GM12878 (cell line): ENCODE results near the gene NGB. TPM values are rescaled to one million over a fixed set of nuclear protein-coding genes. Genes with fewer than 3 reads are reported as not detected.

Experiments used
- ATAC-seq: fragments of 200-7000 bp; cut with Tn5 transposase; 3 replicates; pipeline ENCODE4 v1.9.1; 2020; ENCODE audit warnings: mild to moderate bottlenecking, moderate library complexity
- Bru-seq: library from RNA; stranded (reverse); fragments of 400-500 nt; gene quantifications from one replicate; lab custom pipeline; 2021; lab: Mats Ljungman, UMichigan
- BruChase-seq, 2 experiments: library from RNA; stranded (reverse); fragments of 400-500 nt; gene quantifications; one replicate each; lab custom pipeline; 2021; lab: Mats Ljungman, UMichigan
- BruUV-seq: library from RNA; stranded (reverse); fragments of 400-500 nt; replicated peaks from 2 replicates; lab custom pipeline; 2021; lab: Mats Ljungman, UMichigan
- CTCF ChIA-PET: fragments of 300-600 bp; sonication (Branson Sonifier 250); formaldehyde crosslinking; extraction: SDS; loops from one replicate; lab custom pipeline; 2021; ENCODE audit warnings: inconsistent platforms; lab: Yijun Ruan, JAX
- POLR2A ChIA-PET: fragments of 350-600 bp; formaldehyde crosslinking; extraction: SDS; loops from one replicate; lab custom pipeline; 2021; ENCODE audit warnings: inconsistent platforms; lab: Charles Lee
- RAD21 ChIA-PET: fragments of 300-600 bp; sonication (Branson Sonifier 250); formaldehyde crosslinking; loops from one replicate; lab custom pipeline; 2023; ENCODE audit warnings: antibody characterized with exemption; ENCODE audit not compliant: unreplicated experiment; lab: Charles Lee
- SMC1A ChIA-PET: fragments of 300-600 bp; sonication (Branson Sonifier 250); formaldehyde crosslinking; loops from one replicate; lab custom pipeline; 2023; ENCODE audit not compliant: unreplicated experiment, uncharacterized antibody; lab: Charles Lee
- DNase-seq: peaks from one replicate; pipeline ENCODE4 v3.0.0-alpha.2; 2011; ENCODE audit warnings: low read depth, low spot score
- FAIRE-seq: peaks from 3 replicates; lab custom pipeline; 2011; peaks lifted over from hg19 to GRCh38; lab: Jason Lieb, UNC
- H2AFZ ChIP-seq: 2 replicates; pipeline ENCODE4 v1.6.0; 2011; ENCODE audit warnings: low read depth, low read length, control low read depth; ENCODE audit not compliant: control insufficient read depth
- H3K27ac ChIP-seq: 2 replicates; pipeline ENCODE4 v1.5.1; 2011; ENCODE audit warnings: control low read depth; ENCODE audit not compliant: control insufficient read depth, insufficient read depth
- H3K27me3 ChIP-seq, 2 experiments: replicated peaks in 1 of 2; 2 replicates each; pipeline versions ENCODE4 v1.6.0 to v1.6.1; 2011; ENCODE audit warnings: low read length in 1 of 2; ENCODE audit not compliant: control insufficient read depth in 2 of 2, insufficient read depth in 2 of 2
- H3K36me3 ChIP-seq, 2 experiments: 2 replicates each; pipeline ENCODE4 v1.5.1; 2011; ENCODE audit warnings: low read length in 1 of 2; ENCODE audit not compliant: control insufficient read depth in 2 of 2, insufficient read depth in 2 of 2
- H3K4me1 ChIP-seq: 2 replicates; pipeline ENCODE4 v1.6.1; 2011; ENCODE audit warnings: mild to moderate bottlenecking, low read length, moderate library complexity, mixed read lengths; ENCODE audit not compliant: control insufficient read depth, insufficient read depth
- H3K4me2 ChIP-seq: 2 replicates; pipeline ENCODE4 v1.6.0; 2011; ENCODE audit warnings: control low read depth; ENCODE audit not compliant: control insufficient read depth, insufficient read depth
- H3K4me3 ChIP-seq: fragments of 200-600 bp; sonication (generic); 2 replicates; pipeline ENCODE4 v1.5.1; 2016
- H3K79me2 ChIP-seq: 2 replicates; pipeline ENCODE4 v1.6.0; 2011; ENCODE audit warnings: low read length; ENCODE audit not compliant: control insufficient read depth, insufficient read depth
- H3K9ac ChIP-seq: 2 replicates; pipeline ENCODE4 v1.8.0; 2011; ENCODE audit warnings: low read length, control low read depth, mixed read lengths; ENCODE audit not compliant: control insufficient read depth, insufficient read depth
- H3K9me3 ChIP-seq: replicated peaks from 3 replicates; pipeline ENCODE4 v1.5.1; 2011; ENCODE audit warnings: mild to moderate bottlenecking, low read length; ENCODE audit not compliant: control insufficient read depth, insufficient read depth
- H4K20me1 ChIP-seq: 2 replicates; pipeline ENCODE4 v1.6.0; 2011; ENCODE audit not compliant: control insufficient read depth, insufficient read depth
- ATF2 ChIP-seq: IDR thresholded peaks from 2 replicates; pipeline ENCODE4 v1.6.1; 2012; ENCODE audit warnings: low read length, inconsistent platforms
- PAX5 ChIP-seq: IDR thresholded peaks from 2 replicates; pipeline ENCODE4 v1.6.1; 2011; ENCODE audit warnings: low read depth, low read length, borderline replicate concordance
- SUPT20H ChIP-seq: IDR thresholded peaks from 2 replicates; pipeline ENCODE4 v1.6.1; 2011; ENCODE audit warnings: low read depth, mild to moderate bottlenecking, low read length, moderate library complexity, borderline replicate concordance; ENCODE audit not compliant: control insufficient read depth
- TAF1 ChIP-seq: IDR thresholded peaks from 2 replicates; pipeline ENCODE4 v1.6.1; 2011; ENCODE audit warnings: mild to moderate bottlenecking, low read depth, low read length, borderline replicate concordance
- TBL1XR1 ChIP-seq: IDR thresholded peaks from 2 replicates; pipeline ENCODE4 v1.6.1; 2012; ENCODE audit warnings: low read depth, low read length, improper control_type of control experiment
- ZBTB4 ChIP-seq: fragments of 450-650 bp; formaldehyde crosslinking; IDR thresholded peaks from 2 replicates; pipeline ENCODE4 v1.4.0; 2022; ENCODE audit warnings: mild to moderate bottlenecking, moderate library complexity
- ZNF592 ChIP-seq: fragments of 450-650 bp; IDR thresholded peaks from 2 replicates; pipeline ENCODE4 v1.6.1; 2017; ENCODE audit warnings: mild to moderate bottlenecking, moderate library complexity
- WGBS: methylation state at CpG from one replicate; pipeline ENCODE4 v1.1.6; 2016; ENCODE audit warnings: low lambda C conversion rate; ENCODE audit not compliant: insufficient replicate concordance, insufficient coverage; ENCODE audit errors: missing lambda C conversion rate; 5-methylcytosine and 5-hydroxymethylcytosine counted together
- in situ Hi-C: fragments of 300-500 bp; cut with MboI; formaldehyde crosslinking; loops from 9 replicates; pipeline ENCODE4 v1.14.3; 2018; ENCODE audit warnings: mixed read lengths
- intact Hi-C: fragments of 100-400 bp; cut with micrococcal nuclease; formaldehyde crosslinking; loops from one replicate; pipeline ENCODE4 v1.14.2; 2022; ENCODE audit not compliant: unreplicated experiment
- long read RNA-seq, 2 experiments: library from polyadenylated mRNA; unstranded; transcript quantifications; one replicate each; pipeline ENCODE4 v2.0.0, GENCODE V29; 2019 to 2020
- polyA minus RNA-seq, 3 experiments: library from RNA; depleted of rRNA, polyadenylated mRNA; stranded (reverse); fragments of >200 nt; gene quantifications; 2 replicates each; pipeline ENCODE4 v1.2.3, GENCODE V29; 2011
- polyA plus RNA-seq, 11 experiments: library from polyadenylated mRNA; depleted of rRNA in 4 of 11; unstranded in 6 of 11; stranded (reverse) in 5 of 11; fragments of >200 nt; fragmentation: Nextera tagmentation in 4 of 11; fragmentation: Illumina TruSeq in 1 of 11; extraction: Ambion mirVana in 4 of 11; extraction: Trizol in 1 of 11; gene quantifications; 1 replicate in 1 of 11; 2 replicates in 10 of 11; pipeline versions ENCODE4 v1.2.1 to v1.2.3, GENCODE V29; 2011 to 2016; ENCODE audit warnings: inconsistent platforms in 2 of 11, missing spikeins in 2 of 11, low read depth in 1 of 11
- total RNA-seq, 4 experiments: library from RNA; depleted of rRNA in 3 of 4; stranded (reverse); fragments of >200 nt in 3 of 4; fragmentation: Illumina TruSeq in 1 of 4; extraction: Trizol in 1 of 4; gene quantifications; 2 replicates each; pipeline versions ENCODE4 v1.2.1 to v1.2.3, GENCODE V29; 2013 to 2021

NGB gene
- total RNA-seq (2013; cell fraction: nucleolus; rRNA removed) = not detected in 2 replicates
- total RNA-seq (2014; rRNA removed) (not detected in 2 replicates), total RNA-seq (2014; rRNA removed; fragmentation: Illumina TruSeq; extraction: Trizol) (not detected in 2 replicates), total RNA-seq (2021) (not detected in 2 replicates), polyA plus RNA-seq (2011; rRNA removed) (0.10 and 0.19 TPM in 2 replicates), polyA plus RNA-seq (2014; fragmentation: Illumina TruSeq; extraction: Trizol) (not detected in 2 replicates), polyA plus RNA-seq (2014; fragmentation: Nextera tagmentation; extraction: Ambion mirVana) (not detected), polyA plus RNA-seq (2014; rRNA removed) (0.06 TPM in 1 of 2 replicates, not detected in the other), polyA plus RNA-seq (2016; fragmentation: Nextera tagmentation; extraction: Ambion mirVana) (not detected), polyA minus RNA-seq (2011; rRNA and poly(A)+ RNA removed) (not detected in 2 replicates), Bru-seq, nascent RNA (not detected), BruChase-seq, experiment 1, labeled RNA remaining after a 6-hour chase (not detected), BruChase-seq, experiment 2, labeled RNA remaining after a 2-hour chase (not detected)
- not detected for polyA plus RNA-seq (2011; ENCODE audit: low read depth)
- 0.25 and 0.48 TPM in 2 replicates for polyA plus RNA-seq (2011; cell fraction: cytosol; rRNA removed)
- polyA plus RNA-seq (2011; cell fraction: nucleus; rRNA removed) = 0.15 and 0.45 TPM in 2 replicates
- polyA plus RNA-seq (2012) = not detected in 2 replicates
- not detected in 2 replicates for polyA minus RNA-seq (2011; cell fraction: cytosol; rRNA and poly(A)+ RNA removed)
- polyA minus RNA-seq (2011; cell fraction: nucleus; rRNA and poly(A)+ RNA removed) = not detected in 2 replicates
- long read RNA-seq, experiment 1 = 0 reads
- long read RNA-seq, experiment 2 = 0 reads

DNA sequence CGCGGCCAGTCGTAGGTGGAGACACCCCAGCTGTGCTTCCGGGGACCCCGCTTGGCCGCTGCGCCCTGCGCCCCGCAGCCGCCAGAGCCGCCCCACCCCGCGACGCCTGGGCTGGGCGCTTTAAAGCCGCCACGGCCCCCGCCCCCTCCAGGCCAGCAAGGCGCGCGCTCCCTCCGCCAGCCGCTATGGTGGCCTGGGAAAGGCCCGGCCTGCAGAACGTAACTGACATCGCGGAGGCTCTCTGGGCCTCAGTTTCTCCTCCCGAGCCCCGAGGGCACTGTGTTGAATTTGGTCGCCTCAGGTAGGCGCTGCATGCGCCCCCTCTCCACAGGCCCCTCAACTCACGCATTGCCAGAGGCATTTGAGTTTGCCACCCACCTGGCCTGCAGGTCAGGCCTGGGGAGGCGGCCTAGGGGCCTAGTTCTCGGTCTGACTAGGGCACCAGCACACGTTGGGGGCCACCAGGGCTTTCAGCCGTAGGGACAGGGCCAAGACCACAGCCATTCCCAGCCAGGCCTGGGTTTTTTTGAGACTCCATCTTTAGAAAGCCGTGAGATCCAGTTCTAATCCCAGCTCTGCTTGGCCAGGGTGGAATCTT, at the start of gene NGB:
TSS of gene NGB (minus strand) at position 94 of the 598 bp plus-strand sequence. CDS start 269 bp downstream, outside the sequence.
- Histone ChIP-seq H3K79me2 (no peaks in the 10 kb centered on the region), H3K4me1 (no peaks in the 10 kb centered on the region), H3K36me3 (no peaks in the 10 kb centered on the region), H3K9me3 (no peaks in the 10 kb centered on the region), H3K4me2 (no peak within 1 kb of the TSS), H3K9ac (no peak within 1 kb of the TSS), H2AFZ (no peak within 1 kb of the TSS), H4K20me1 (no peaks in the 10 kb centered on the region), H3K27ac (no peak within 1 kb of the TSS), H3K27me3 (peaks cover 0 to 6% of the 10 kb centered on the region in 2 experiments; a peak in 3 of 4 replicates), H3K4me3 (no peak within 1 kb of the TSS)
- in situ Hi-C loops = no loop called here
- no peak for DNase-seq
- CTCF ChIA-PET = no interaction called here
- POLR2A ChIA-PET = no interaction called here
- no TSS peak for BruUV-seq
- intact Hi-C loops = no loop called here
- ATAC-seq = no peak
- no peak for FAIRE-seq
- SMC1A ChIA-PET = no interaction called here
- 66% methylated on average over 38 of the region's 38 CpGs for WGBS
- RAD21 ChIA-PET = no interaction called here
- TF ChIP-seq SUPT20H (no peak), PAX5 (no peak), ZNF592 (no peak), TBL1XR1 (no peak), ATF2 (no peak), TAF1 (no peak), ZBTB4 (no peak)
